ENCODE measurements around the gene DZIP3. TPM values are rescaled to one million over a fixed set of nuclear protein-coding genes. Genes with fewer than 3 reads are reported as not detected.

DZIP3 gene
- total and polyA plus RNA-seq, 8 donors = 2.8 to 12.3 (median 6.0) TPM

GRCh38 chr3:108742929-108743328, 153.4 kb downstream of the DZIP3 start:
- DNase-seq (no peak), FAIRE-seq (no peak), ATAC-seq (no peak)
- Histone ChIP-seq H3K27me3 (no peaks in the 10 kb centered on the region), H3K4me1 (no peaks in the 10 kb centered on the region), H3K36me3 (no peaks in the 10 kb centered on the region), H3K9me3 (no peaks in the 10 kb centered on the region), H3K27ac (no peak overlapping the region), H3K4me3 (no peak overlapping the region)
- 84 to 87% methylated on average over 1 of the region's 1 CpG for WGBS, 2 donors
- TF ChIP-seq CTCF (IDR thresholded peaks at IDR 0.05) = no peak
- intact Hi-C loops (cut with DNase I) = no loop called here

Other genes starting within 250 kb of the DZIP3 start
- under 1 TPM in 4 of 6 donors, not detected in 2; 0.03 to 0.19 (median 0.12) TPM for gene MYH15, start 79.1 kb upstream of the DZIP3 start, total RNA-seq
- gene MYH15, start 79.1 kb upstream of the DZIP3 start, polyA plus RNA-seq = under 1 TPM in 1 of 2 donors, not detected in 1; 0.05 TPM
- 1 to 10 TPM in 3 of 6 donors, under 1 TPM in 3; 0.23 to 1.5 (median 1.0) TPM for gene CIP2A, start 284 bp upstream of the DZIP3 start, total RNA-seq
- gene CIP2A, start 284 bp upstream of the DZIP3 start, polyA plus RNA-seq = 1 to 10 TPM in 1 of 2 donors, under 1 TPM in 1; 0.19 to 1.0 TPM
- gene RETNLB, start 167.7 kb downstream of the DZIP3 start, total RNA-seq = not detected
- gene RETNLB, start 167.7 kb downstream of the DZIP3 start, polyA plus RNA-seq = not detected
- under 1 TPM in 1 of 6 donors, not detected in 5; 0.32 TPM for gene TRAT1, start 233.1 kb downstream of the DZIP3 start, total RNA-seq
- gene TRAT1, start 233.1 kb downstream of the DZIP3 start, polyA plus RNA-seq = not detected